OCI-LY1 (cell line): ENCODE results near the gene PREX1.

Experiments
- CTCF ChIP-seq: fragments of 200-600 bp; sonication (generic), shearing (Covaris generic); IDR thresholded peaks from 2 replicates; pipeline ENCODE4 v1.5.1; 2017; ENCODE audit warnings: mild to moderate bottlenecking, antibody characterized with exemption, low read length, moderate library complexity, mixed read lengths
- EZH2 ChIP-seq: fragments of 200-600 bp; sonication (generic), shearing (Covaris generic); IDR thresholded peaks from 2 replicates; pipeline ENCODE4 v1.8.0; 2017; ENCODE audit warnings: borderline replicate concordance, mixed run types, mild to moderate bottlenecking, antibody characterized with exemption, low read length, moderate library complexity, mixed read lengths

GRCh38 chr20:48636301-48636700 is 191.5 kb downstream of the PREX1 start:
- TF ChIP-seq CTCF: no peak
- TF ChIP-seq EZH2: no peak
